HT-29 (cell line): ENCODE data around the gene SLX4IP. TPM values are rescaled to one million over a fixed set of nuclear protein-coding genes. Genes with fewer than 3 reads are reported as not detected.
A peak's percentile ranks its signal among the peaks of the same experiment; 100 is the strongest.

Source experiments
- DNase-seq: peaks from one replicate; pipeline ENCODE4 v3.0.0-alpha.2; 2015; ENCODE audit warnings: low spot score
- total RNA-seq: library from RNA; depleted of rRNA; stranded (reverse); fragments of >200 nt; shearing (Covaris generic); gene quantifications from 2 replicates; pipeline ENCODE4 v1.2.3, GENCODE V29; 2014

The SLX4IP gene
- total RNA-seq, 1 experiment from 2014 or later: 1.4 TPM

DNA sequence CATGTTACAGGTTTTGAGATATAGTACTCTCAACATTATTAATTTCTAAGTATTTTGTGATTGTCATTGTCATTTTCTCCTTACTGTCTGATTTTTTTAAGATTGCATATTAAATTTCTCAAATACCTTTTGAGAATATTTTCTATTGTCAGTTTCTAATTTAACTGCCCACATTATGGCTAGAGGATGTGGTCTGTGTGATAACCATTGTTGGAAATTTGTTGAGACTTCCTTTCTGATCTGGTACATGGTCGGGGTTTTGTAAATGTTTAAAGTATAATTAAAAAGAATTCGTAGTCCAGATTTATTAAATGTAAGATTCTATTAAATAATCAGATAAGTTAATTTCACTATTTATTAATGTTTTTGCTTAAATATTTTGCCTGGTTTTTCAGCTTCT, 60.1 kb downstream of the SLX4IP start:
- no peak for DNase-seq

DNA sequence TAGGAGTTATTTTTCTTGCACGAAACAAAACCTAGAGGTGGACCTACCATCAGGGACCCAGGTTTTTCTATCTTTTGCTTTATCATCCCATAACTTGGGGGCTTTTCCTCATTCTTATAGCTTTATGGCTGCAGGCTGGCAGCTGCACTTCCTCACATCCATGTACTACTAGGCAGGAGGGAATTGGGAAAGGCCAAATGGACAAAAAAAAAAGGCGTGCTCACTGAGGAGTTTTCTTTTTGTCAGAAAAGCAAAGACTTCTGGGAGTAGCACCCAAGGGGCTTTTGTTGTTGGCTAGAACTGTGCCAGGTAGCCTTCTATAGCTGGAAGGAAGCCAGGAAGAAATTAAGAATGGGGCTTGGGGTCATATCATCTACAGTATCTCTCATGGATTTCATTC, 61.4 kb downstream of the SLX4IP start:
- DNase-seq: no peak

DNA sequence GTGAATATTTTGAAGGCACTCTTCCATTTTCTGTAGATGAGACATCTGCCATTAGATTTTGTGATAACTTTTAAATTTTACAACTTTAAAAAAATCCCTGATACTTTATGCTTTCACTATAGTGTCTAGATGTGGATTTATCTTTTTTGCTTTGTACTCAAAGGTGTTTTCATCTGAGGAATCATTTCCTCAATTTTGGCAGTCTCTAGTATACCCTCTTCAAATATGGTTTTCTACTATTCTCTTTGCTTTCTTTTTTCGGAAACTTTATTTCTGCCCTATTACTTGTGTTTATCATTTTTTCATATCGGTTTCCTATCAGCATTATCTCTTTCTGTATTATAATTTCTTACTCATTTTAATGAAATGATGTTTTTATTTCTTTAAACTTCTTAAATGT, 62.2 kb downstream of the SLX4IP start:
- no peak for DNase-seq

DNA sequence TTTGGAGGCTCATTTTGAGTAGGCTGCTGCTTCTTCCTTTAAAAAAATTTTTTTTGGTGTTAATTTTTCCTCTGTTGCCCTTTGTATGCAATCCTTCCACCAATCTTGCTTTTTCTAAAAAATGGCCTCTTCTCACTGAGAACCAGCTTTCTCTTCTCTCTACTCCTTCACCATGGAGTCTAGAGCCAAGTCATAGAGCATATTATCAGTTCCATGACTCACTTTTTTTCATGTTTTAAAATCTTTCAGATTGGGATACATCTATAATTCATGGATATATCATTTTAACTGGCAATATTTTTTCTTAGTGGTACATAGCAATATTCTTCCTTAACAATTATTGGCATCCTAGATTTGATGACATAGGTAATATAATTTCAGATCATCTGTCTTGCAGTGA, 62.7 kb downstream of the SLX4IP start:
- DNase-seq: no peak

DNA sequence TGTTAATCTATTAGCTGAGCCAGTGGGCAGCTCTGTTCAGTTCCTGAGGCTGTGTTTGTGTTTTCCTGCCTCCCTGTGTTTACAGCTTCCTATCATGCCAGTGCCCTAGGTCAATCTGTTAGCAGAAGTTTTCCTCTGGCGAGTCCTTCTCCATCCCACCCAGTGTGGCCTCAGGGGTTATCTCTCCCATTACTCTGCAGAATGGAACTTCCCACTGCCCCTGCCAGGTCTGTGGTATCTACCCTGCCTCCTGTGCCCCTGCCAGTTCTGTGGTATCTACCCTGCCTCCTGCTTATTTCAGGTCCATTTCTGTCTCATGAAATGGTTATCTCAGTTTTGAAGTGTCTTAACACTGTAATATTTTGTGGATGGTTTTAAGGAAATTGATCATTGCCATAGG, 63.1 kb downstream of the SLX4IP start:
- DNase-seq: no peak

DNA sequence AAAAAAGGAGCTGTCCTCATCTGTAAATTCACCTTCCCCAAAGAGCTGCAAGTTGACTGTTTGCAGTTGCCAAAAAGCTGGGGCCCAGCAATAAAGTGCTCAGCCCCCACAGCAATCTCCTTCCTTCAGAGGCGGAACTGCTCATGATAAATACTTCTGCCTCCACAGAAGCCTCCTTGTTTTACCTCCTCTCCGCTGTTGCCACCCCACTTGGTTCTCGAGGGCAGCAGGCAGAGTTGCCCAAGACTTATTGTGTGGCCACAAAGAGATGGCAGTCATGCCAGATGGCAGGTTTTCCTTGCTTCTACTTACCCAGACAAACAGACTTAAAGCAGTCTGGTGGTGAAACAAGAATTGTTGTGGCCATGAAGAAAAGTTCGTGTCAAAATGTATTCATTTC, 66.3 kb downstream of the SLX4IP start:
- DNase-seq: no peak

DNA sequence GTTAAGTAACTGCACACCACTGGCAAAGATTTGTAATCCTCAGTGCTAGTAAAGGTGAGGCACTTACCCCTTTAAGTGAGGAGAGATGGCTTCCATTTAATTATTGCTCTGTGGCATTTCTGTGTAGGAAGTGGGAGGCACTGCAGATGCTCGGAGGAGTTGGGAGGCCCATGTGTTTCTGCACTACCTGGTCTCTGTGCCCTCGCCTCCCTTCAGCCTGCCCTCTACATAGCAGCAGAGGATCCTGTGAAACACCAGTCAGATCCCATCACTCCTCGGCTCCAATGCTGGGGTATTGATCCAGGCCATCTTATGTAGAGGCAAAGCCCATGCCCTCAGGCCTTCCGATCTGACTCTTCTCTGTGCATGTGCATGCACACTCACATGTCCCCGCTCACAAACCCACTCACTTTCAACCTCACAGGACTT, 67.0 kb downstream of the SLX4IP start:
- DNase-seq: no peak

DNA sequence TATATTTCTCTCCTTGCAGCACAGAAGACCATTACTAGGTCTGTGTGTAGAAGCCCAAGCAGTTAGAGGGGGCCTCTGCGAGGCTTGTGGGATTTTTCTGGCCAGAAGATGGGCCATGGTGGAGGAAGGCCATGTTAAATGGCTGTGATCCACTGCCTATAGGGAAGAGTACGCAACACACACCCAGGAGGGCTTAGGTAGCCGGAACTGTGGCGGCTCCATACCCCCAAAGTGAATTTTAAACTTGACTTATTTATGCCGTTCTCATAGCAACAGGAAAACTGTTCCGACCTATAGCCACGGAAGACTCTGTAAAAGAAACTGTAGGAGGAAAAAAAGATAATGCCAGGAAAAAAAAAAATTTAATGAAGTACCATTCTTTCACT, 69.5 kb downstream of the SLX4IP start:
- DNase-seq: no peak

DNA sequence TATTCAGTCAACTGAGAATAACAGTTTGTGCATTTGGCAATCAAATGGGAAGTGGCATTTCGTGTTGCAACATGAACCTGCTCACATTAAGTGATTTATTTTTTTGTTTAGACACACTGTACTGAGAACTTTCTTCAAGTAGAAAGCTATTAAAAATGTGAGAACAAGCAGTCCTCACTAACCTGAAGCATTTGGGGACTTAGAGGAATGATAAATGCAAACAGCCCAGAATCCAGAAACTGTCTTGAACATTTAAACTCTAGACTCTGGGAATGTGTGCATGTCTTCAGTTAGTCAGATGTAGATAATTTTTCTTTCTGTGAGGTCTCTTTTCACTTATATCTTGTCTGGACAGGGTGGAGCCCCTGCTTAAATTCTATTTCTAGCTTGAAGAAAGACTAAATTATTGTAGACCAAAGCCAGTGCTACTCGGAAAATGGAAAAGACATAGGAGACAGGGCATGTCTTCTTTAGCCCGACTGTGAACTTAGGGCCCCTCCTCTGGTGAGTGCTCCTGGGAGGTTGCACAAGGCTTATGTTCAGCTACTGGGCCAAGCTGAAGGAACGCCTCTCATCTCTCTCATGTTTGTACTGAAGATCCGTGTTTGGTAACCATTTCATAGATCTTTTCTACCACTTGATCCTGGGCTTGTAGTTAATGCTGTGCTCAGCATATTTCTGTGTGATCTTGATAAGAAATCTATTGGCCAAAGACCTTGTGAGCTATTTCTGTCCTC, 70.1 kb downstream of the SLX4IP start:
- DNase-seq: no peak

DNA sequence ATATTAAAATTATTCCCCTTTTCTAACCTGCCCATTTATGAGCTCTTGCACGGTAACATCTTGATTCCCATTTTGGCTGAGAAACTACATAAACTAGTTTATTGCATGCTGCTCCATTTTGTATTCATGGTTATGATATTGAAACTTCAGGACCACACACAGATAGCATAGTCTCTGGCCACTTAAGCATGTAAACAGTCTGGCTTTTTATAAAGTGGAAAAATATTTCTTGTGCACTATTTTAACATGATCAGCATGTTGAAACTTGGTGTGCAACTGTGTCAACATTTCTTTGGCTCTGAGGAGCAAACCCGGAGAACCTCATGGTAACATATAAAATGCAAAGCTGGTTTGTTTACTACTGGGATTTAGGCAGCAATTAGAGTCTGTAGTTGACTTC, 70.7 kb downstream of the SLX4IP start:
- DNase-seq: no peak

DNA sequence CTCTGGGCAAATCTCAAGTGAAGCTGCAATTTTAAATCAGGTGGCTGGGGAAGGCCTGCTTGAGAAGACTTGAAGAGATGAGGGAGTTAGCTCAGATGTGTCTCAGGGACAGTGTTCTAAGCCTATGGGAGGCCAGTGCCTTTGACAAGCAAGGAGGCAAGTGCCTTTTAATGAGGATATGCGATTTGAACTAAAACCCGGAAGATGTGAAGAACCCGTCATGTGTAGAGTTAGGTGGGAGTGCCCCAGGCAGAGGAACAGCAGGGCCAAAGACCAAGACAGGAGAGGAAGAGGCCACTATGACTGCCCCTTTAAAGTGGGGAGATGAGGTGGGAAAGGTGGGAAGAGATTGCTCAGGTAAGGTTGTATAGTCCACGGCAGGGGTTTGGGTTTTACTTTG, 71.9 kb downstream of the SLX4IP start:
- DNase-seq: no peak

DNA sequence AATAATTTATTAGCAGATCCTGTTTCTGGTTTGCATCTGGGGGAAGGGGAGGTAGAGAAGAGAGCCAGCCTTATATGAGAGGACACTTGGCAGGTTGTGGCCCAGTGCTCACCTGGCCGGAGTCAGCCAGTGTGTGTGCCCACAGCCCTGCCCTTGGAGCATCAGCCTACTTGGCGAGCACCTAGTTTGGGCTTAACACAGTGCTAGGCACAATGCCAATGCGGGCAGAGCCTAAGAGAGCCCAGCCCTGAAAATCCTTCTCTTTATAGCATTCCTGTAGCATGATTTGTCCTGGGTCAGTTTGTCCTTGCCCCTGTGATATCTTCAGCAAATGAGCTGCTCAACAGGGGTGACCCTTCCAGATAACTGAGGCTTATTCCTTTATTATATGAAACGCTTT, 73.0 kb downstream of the SLX4IP start:
- no peak for DNase-seq

DNA sequence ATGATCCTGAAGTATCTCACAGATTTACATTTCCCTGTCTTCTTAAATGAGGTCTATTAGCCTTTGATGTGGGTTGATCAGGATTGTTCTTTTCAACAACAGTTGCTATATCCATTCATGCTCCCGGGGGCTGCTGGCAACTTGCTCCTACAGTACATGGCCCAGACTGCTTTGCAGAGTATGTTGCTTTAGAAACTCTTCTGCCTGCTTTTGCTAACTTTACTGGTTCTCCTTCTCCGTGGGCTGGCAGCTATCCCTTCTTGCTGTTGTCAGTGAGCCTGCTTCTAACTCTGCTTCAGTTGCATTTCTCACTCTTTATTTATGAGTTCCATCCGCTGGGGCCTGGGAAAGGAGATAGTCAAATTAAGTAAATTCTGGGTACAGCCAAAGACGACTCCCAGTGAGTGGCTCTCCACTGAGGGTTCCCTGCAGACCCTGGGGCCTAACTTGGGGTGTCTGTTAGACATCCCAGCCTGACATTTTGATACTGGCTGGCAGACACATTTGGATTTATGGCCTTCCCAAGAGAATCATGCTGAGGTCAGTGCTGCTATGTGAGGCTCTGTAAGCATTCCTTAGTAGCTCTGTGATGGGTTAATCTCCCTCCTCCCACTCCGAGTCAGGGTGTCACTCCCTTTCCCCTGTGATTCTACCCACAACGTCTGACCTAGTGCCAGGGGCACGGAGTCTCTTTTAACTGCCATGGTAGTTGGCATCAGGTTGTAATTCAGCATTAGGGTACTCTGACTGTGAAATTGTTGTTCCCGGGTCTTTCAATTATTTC, 73.6 kb downstream of the SLX4IP start:
- DNase-seq: no peak

DNA sequence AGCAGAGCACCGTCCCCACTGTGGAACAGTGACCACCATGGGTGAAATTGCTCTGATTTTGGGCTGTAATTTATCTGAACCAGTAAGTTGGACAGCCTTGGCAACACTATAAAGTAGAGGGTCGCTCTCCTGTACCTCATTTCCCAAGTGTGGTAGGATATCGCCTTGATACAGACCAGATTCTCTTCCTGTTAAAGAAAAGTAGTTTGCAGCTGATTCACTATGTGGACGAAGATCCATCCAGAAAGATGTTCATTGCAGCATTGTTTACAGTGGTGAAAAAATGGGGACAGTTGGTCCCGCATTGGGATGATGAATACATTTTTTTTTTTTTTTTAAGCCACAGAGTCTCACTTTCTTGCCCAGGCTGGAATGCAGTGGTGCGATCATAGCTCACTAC, 74.3 kb downstream of the SLX4IP start:
- no peak for DNase-seq

DNA sequence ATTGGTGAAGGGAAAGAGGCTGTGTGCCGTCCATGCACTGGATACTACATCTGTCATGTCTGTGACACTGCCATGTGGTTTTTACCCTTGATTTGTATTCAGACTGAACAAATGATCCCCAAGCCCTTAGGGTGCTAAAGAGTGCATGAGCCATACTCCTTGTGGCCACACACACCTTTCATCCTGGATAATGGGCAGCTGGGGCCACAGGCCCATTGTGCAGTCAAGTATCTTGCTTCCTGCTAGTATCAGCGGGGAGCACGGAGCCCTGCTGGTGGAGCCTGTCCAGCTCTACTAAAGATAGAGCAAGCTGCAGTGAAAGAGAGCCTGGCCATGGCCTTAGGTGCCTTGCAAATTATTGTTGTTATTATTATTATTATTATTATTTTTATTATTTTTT, 75.1 kb downstream of the SLX4IP start:
- no peak for DNase-seq

DNA sequence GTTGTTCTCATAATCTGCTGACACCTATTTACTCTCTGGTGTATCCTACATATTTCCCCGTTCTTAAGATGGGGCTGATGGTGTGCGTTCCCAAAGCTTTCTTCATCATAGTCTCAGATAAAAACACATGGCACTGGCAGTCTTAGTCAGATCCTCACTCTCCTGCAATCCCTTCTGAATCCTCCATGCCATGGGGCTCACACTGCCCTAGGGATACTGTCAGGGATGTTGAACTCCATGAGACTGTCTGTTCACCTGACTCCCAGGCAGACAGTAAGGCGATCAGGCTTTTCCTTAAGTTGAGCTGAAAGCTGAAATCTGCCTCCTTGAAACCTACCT, 76.0 kb downstream of the SLX4IP start:
- no peak for DNase-seq

DNA sequence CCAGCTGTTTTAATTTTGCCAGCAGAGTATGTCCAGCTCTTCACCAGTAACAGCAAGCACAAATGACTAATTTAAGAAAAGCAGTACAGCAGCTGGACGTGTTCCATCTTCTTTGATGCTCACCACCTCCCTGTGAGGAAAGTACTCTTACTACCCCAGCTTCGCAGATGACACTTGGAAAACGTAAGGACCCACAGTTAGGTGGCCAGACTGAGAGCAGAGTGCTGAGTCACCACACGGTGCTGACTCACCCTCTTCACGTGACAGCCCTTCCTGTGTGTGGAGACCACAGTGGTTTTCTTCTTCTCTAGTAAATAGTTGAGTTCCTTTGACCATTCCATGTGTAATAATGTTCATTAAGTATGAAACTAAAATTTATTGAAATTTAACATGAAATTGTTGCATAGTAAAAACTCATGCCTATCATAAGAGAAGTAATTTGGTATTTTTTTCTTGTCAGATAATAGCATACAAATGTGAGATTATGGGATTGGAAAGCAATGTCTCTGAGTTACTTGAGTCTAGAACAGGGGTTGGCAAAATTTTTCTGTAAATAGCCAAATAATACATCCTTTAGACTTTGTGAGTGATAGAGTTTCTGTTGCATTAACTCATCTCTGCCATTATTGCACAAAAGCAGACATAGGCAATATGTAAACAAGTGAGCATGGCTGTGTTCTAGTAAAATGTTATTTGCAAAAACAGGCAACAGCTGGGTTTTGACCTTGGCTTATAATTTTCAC, 76.6 kb downstream of the SLX4IP start:
- DNase-seq: peak; percentile 83

DNA sequence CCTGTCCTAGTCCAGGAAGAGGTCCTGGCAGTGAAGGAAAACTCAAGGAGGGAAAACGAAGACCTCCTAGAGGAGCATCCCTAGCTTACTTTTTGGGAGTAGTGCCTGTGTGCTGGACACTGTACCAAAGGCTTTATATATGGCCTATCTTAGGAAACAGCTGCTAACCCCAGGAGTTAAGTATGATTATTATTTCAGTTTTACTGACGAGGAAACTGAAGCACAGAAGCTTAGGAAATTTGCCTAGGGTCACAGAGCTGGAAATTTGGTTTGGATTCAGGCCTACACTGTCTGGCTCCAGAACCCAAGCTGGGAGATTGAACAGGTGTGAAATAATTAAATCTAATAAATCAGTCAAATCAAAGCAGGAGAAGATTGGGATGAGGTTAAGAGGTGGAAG, 78.0 kb downstream of the SLX4IP start:
- DNase-seq: no peak

DNA sequence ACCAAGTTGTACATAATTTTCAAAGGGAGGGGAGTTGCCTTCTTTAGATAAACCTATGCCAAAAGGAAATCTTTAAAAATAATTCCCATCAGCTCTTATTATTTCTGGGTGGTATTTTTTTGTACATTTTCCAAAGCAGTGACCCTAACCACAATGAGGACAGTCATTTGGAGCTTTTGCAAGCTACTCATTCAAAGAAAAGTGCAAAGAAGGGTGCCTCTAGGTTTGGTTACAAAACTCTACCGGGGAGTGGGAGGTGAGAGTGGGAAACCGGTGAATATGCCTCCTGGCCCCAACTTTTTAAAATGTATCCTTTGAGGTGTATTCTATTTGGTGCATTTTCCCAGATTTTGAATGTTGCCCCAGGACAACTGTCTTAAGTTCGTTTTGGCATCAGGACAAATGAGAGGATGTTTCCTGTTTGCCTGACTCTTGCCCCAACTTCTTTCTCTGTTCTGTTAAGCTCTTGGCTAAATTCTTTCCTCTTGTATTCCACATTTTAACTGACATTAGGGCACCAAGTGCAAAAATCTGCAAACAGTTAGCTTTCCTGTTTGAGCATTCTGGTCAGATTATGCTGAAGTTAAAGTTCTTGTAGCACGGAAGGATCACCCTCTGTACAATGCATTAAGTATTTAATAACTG, 78.9 kb downstream of the SLX4IP start:
- DNase-seq: no peak

DNA sequence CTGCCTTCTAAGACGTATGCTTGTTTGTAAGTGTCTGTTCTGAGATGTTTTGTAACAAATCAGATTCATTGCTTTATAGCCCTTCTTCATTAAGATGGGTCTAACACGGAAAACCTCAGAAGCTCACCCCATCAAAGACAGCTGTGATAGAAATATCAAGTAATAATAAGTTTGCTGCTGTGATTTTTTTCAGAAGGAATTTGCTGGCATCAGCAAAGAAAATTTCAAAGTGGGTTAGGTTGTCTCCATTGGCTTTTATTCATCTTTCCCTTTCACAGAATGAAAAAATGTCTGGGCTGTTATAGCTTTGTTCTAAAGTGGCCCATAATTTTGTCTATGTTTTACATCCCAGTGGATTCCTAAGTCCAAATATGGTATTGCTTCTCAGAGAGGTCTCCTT, 81.4 kb downstream of the SLX4IP start:
- no peak for DNase-seq

DNA sequence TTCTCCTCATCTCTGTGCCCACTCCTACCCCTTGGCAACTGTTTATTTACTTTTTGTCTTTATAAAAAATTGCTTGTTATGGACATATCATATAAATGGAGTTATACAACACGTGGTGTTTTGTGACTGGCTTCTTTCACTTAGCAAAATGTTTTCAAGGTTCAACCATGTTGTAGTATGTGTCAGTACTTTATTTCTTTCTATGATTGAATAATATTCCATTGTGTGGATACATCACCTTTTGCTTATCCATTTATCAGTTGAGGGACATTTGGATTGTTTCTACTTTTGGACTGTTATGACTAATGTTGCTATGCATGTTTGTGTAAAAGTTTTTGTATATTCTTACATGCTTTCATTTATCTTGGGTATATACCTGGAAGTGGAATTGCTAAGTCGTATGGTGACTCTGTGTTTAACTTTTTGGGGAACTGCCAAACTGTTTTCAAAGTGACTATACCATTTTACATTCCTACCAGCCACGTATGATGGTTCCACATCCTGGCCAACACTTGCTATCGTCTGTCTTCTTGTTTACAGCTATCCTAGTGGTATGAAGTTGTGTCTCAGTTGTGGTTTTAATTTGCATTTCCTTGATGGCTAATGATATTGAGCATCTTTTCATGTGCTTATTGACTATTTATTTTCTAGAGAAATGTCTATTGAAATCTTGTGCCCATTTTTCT, 84.4 kb downstream of the SLX4IP start:
- no peak for DNase-seq

DNA sequence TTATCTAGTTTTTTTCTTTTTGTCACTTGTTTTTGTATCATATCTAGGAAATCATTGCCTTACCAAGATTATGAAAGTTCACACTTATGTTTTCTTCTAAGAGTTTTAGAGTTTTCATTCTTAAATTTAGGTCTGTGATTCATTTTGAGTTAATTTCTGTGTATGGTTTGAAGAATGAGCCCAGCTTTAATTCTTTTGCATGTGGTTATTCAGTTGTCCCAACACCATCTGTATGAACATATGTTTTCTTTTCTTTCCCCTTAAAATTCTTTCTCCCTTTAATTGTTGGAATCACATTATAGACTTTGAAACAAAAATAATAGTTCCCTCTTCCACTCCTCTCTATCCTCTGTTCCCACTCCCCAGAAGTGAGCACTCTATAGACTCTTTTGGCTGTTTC, 85.4 kb downstream of the SLX4IP start:
- DNase-seq: no peak
